ENCODE measurements around the gene TESK1.

DNA sequence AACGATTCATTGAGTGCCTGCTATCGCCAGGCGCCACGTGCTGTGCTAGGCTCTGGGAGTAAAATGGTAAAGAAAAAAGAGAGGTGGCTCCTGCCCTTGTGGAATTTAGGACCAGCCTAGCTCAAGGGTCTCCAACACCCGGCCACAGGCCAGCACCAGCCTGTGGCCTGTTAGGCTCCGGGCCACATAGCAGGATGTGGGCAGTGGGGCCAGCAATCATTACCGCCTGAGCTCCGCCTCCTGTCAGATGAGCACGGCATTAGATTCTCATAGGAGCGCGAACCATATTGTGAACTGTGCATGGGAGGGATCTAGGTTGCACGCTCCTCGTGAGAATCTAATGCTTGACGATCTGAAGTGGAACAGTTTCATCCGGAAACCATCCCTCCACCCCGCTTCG lies 51.3 kb downstream of the TESK1 start:
- no peak for TF ChIP-seq GABPA (IDR thresholded peaks at IDR 0.05 in 1 of 2, conservative IDR thresholded peaks at IDR 0.05 in 1 of 2)
- TF ChIP-seq, protein P1, sequence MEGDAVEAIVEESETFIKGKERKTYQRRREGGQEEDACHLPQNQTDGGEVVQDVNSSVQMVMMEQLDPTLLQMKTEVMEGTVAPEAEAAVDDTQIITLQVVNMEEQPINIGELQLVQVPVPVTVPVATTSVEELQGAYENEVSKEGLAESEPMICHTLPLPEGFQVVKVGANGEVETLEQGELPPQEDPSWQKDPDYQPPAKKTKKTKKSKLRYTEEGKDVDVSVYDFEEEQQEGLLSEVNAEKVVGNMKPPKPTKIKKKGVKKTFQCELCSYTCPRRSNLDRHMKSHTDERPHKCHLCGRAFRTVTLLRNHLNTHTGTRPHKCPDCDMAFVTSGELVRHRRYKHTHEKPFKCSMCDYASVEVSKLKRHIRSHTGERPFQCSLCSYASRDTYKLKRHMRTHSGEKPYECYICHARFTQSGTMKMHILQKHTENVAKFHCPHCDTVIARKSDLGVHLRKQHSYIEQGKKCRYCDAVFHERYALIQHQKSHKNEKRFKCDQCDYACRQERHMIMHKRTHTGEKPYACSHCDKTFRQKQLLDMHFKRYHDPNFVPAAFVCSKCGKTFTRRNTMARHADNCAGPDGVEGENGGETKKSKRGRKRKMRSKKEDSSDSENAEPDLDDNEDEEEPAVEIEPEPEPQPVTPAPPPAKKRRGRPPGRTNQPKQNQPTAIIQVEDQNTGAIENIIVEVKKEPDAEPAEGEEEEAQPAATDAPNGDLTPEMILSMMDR (IDR thresholded peaks at IDR 0.05; ENCODE audit: low read depth, low read length, missing input control) = no peak
- TF ChIP-seq, protein P2, sequence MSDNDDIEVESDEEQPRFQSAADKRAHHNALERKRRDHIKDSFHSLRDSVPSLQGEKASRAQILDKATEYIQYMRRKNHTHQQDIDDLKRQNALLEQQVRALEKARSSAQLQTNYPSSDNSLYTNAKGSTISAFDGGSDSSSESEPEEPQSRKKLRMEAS (IDR thresholded peaks at IDR 0.05) = no peak
- TF ChIP-seq, protein P3, sequence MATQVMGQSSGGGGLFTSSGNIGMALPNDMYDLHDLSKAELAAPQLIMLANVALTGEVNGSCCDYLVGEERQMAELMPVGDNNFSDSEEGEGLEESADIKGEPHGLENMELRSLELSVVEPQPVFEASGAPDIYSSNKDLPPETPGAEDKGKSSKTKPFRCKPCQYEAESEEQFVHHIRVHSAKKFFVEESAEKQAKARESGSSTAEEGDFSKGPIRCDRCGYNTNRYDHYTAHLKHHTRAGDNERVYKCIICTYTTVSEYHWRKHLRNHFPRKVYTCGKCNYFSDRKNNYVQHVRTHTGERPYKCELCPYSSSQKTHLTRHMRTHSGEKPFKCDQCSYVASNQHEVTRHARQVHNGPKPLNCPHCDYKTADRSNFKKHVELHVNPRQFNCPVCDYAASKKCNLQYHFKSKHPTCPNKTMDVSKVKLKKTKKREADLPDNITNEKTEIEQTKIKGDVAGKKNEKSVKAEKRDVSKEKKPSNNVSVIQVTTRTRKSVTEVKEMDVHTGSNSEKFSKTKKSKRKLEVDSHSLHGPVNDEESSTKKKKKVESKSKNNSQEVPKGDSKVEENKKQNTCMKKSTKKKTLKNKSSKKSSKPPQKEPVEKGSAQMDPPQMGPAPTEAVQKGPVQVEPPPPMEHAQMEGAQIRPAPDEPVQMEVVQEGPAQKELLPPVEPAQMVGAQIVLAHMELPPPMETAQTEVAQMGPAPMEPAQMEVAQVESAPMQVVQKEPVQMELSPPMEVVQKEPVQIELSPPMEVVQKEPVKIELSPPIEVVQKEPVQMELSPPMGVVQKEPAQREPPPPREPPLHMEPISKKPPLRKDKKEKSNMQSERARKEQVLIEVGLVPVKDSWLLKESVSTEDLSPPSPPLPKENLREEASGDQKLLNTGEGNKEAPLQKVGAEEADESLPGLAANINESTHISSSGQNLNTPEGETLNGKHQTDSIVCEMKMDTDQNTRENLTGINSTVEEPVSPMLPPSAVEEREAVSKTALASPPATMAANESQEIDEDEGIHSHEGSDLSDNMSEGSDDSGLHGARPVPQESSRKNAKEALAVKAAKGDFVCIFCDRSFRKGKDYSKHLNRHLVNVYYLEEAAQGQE (IDR thresholded peaks at IDR 0.05) = no peak
